Smooth muscle cell (in vitro differentiated cells): ENCODE measurements around the gene ITGA2B. TPM values are rescaled to one million over a fixed set of nuclear protein-coding genes. Genes with fewer than 3 reads are reported as not detected.
A peak's percentile ranks its signal among the peaks of the same experiment; 100 is the strongest.

Source experiments
- DNase-seq: peaks from one replicate; lab custom pipeline; 2025; ENCODE audit not compliant: unreplicated experiment; lab: John Stamatoyannopoulos, UW
- H2AFZ ChIP-seq: fragments of 200-600 bp; sonication (generic); 2 replicates; pipeline ENCODE4 v1.6.0; 2016; ENCODE audit warnings: antibody characterized with exemption, low read depth, mild to moderate bottlenecking
- H3F3A ChIP-seq: fragments of 200-600 bp; sonication (generic); 2 replicates; pipeline ENCODE4 v1.6.0; 2017; ENCODE audit warnings: antibody characterized with exemption, low read depth
- H3K27ac ChIP-seq: fragments of 200-600 bp; sonication (generic); 2 replicates; pipeline ENCODE4 v1.5.1; 2016; ENCODE audit warnings: low read depth, mild to moderate bottlenecking
- H3K27me3 ChIP-seq: fragments of 200-600 bp; sonication (generic); 2 replicates; pipeline ENCODE4 v1.6.1; 2016; ENCODE audit warnings: low read depth, mild to moderate bottlenecking
- H3K36me3 ChIP-seq: fragments of 200-600 bp; sonication (generic); 2 replicates; pipeline ENCODE4 v1.5.1; 2016; ENCODE audit warnings: low read depth
- H3K4me1 ChIP-seq: fragments of 200-600 bp; sonication (generic); 2 replicates; pipeline ENCODE4 v1.5.1; 2016; ENCODE audit warnings: low read depth
- H3K4me2 ChIP-seq: fragments of 200-600 bp; sonication (generic); 2 replicates; pipeline ENCODE4 v1.6.0; 2016; ENCODE audit warnings: mild to moderate bottlenecking
- H3K4me3 ChIP-seq: fragments of 200-600 bp; sonication (generic); 2 replicates; pipeline ENCODE4 v1.5.1; 2016; ENCODE audit warnings: mild to moderate bottlenecking
- H3K79me2 ChIP-seq: fragments of 200-600 bp; sonication (generic); 2 replicates; pipeline ENCODE4 v1.6.0; 2016; ENCODE audit warnings: low read depth, mild to moderate bottlenecking
- H3K9ac ChIP-seq: fragments of 200-600 bp; sonication (generic); 2 replicates; pipeline ENCODE4 v1.6.0; 2016; ENCODE audit warnings: low read depth
- H3K9me3 ChIP-seq: fragments of 200-600 bp; sonication (generic); replicated peaks from 2 replicates; pipeline ENCODE4 v1.5.1; 2016; ENCODE audit warnings: low read depth
- H4K20me1 ChIP-seq: fragments of 200-600 bp; sonication (generic); 2 replicates; pipeline ENCODE4 v1.6.0; 2016; ENCODE audit warnings: low read depth
- whole genome bisulfite sequencing: methylation state at CpG from one replicate; pipeline ENCODE4 v1.1.7; 2016; ENCODE audit warnings: low lambda C conversion rate; 5-methylcytosine and 5-hydroxymethylcytosine counted together
- polyA plus RNA-seq: library from polyadenylated mRNA; unstranded; fragments of >200 nt; fragmentation: Nextera tagmentation; extraction: Ambion mirVana; gene quantifications from 2 replicates; pipeline ENCODE4 v1.2.1, GENCODE V29; 2016
- total RNA-seq: library from RNA; depleted of rRNA; stranded (reverse); fragments of >200 nt; gene quantifications from 2 replicates; pipeline ENCODE4 v1.2.3, GENCODE V29; 2014
- TF ChIP-seq, protein P1 (sequence below): fragments of 200-600 bp; sonication (generic); IDR thresholded peaks from 2 replicates; pipeline ENCODE4 v1.5.1; 2017; ENCODE audit warnings: borderline replicate concordance, mild to moderate bottlenecking, antibody characterized with exemption; ENCODE audit not compliant: insufficient read depth, poor library complexity, severe bottlenecking

The ITGA2B gene
- total and polyA plus RNA-seq, 2 experiments from 2014 or later = 2.1 to 4.0 TPM

DNA sequence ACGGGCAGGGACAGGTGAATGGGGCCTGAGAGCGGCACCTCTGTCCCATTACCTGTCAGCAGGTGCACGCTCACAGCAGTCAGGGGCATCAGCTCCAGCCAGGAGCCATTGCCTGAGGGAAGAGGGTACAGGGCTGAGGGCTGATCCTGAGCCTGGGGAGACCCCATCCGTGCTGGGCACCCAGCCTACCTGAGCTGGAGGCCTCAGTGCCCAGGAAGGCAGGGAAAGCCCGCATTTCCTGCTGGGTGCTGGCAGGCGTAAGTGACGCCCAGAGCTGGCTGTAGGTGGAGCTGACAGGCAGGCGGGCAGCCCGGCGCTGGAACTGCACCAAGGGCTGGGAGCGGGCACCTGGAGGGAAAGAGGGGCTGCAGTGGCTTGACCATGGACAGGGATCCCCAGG, 33.2 kb downstream of the ITGA2B start:
- H3K4me1 ChIP-seq = peaks cover 12% of the 10 kb centered on the region
- no peak overlapping the region for H2AFZ ChIP-seq
- H3K9me3 ChIP-seq = no peaks in the 10 kb centered on the region
- no peak overlapping the region for H3K27ac ChIP-seq
- WGBS = 98% methylated on average over 11 of the region's 11 CpGs
- H3K36me3 ChIP-seq = no peaks in the 10 kb centered on the region
- no peak overlapping the region for H3K4me2 ChIP-seq
- peaks cover 12% of the 10 kb centered on the region for H3F3A ChIP-seq
- DNase-seq = no peak
- no peaks in the 10 kb centered on the region for H3K27me3 ChIP-seq
- peaks cover 35% of the 10 kb centered on the region for H4K20me1 ChIP-seq
- H3K9ac ChIP-seq = no peak overlapping the region
- TF ChIP-seq, protein P1, sequence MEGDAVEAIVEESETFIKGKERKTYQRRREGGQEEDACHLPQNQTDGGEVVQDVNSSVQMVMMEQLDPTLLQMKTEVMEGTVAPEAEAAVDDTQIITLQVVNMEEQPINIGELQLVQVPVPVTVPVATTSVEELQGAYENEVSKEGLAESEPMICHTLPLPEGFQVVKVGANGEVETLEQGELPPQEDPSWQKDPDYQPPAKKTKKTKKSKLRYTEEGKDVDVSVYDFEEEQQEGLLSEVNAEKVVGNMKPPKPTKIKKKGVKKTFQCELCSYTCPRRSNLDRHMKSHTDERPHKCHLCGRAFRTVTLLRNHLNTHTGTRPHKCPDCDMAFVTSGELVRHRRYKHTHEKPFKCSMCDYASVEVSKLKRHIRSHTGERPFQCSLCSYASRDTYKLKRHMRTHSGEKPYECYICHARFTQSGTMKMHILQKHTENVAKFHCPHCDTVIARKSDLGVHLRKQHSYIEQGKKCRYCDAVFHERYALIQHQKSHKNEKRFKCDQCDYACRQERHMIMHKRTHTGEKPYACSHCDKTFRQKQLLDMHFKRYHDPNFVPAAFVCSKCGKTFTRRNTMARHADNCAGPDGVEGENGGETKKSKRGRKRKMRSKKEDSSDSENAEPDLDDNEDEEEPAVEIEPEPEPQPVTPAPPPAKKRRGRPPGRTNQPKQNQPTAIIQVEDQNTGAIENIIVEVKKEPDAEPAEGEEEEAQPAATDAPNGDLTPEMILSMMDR = no peak
- no peak overlapping the region for H3K4me3 ChIP-seq
- no peaks in the 10 kb centered on the region for H3K79me2 ChIP-seq

DNA sequence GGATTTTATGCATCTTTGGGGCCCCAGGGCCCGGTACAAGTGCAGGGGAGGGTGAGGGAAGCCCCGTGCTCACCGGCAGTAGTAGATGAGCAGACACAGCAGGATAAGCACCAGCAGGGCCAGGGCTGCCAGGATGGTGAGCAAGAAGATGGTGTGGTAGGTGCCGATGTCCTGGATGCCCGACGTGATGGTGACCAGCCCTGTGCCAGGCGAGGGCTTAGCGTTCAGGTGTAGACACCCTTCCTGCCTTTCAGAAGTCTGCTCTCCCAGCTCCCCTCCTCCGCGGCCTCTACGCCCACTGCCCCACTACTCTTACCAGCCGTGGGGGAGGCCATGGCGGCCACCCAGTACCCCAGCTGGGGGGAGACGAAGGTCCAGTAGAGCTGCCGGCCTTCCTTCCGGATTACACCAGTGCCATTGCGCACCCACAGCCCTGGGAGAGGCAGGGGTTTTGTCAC, 33.8 kb downstream of the ITGA2B start:
- Histone ChIP-seq H3K27ac (no peak overlapping the region), H2AFZ (no peak overlapping the region), H3K27me3 (no peaks in the 10 kb centered on the region), H3K36me3 (no peaks in the 10 kb centered on the region), H3K4me1 (peaks cover 7% of the 10 kb centered on the region), H4K20me1 (peaks cover 29% of the 10 kb centered on the region), H3K4me3 (no peak overlapping the region), H3K4me2 (no peak overlapping the region), H3K9ac (no peak overlapping the region), H3K9me3 (no peaks in the 10 kb centered on the region), H3F3A (peaks cover 12% of the 10 kb centered on the region), H3K79me2 (no peaks in the 10 kb centered on the region)
- DNase-seq = no peak
- 92% methylated on average over 17 of the region's 17 CpGs for WGBS
- TF ChIP-seq, protein P1 = no peak

DNA sequence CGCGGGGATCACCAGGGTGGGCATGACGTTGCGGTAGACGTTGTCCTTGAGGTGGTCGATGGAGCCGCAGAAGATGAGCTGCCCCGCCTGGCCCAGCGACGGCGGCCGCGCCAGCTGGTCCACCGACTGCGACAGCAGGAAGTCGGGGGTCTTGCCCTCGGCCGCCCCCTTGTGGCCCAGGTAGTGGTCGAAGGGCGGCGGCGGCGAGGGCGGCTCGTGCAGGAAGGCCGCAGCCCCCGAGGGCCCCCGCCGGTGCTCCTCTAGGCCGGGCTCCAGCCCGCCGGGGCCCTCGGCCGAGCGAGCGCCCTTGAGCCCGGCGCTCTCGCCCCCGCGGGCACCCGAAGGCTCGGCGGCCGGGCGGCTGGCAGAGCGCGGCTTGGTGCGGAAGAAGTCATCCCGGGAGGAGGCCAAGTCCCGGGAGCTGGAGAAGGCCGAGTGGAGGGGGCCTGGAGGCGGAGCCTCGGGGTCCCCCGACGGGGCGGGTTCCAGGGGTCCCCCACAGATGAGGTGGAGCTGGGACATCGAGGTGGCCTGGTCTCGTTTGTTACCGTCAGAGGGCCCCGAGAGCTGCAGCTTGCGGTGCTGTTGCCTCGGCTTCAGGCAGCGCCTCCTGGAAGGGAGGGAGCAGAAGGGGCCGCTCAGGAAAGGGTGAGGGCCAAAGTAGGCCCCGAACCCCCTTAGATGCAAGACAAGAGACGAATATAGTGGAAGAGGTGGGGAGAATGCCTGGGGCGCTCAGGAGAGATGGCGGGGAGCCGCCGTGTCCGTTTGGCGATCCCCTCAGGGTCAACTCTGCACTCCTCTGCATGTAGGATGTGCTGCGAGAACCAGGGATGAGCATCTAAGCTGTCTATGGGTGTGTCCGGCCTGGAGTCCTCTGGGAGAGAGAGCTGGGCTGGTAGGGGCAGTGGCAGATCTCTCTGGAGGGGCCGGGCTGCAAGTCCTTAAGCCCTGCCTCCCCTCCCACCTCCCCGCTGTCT, 34.6 kb downstream of the ITGA2B start:
- Histone ChIP-seq H3K27ac (no peak overlapping the region), H3F3A (peaks cover 12% of the 10 kb centered on the region), H3K27me3 (no peaks in the 10 kb centered on the region), H3K4me3 (peak overlapping the region; percentile 55), H3K79me2 (no peaks in the 10 kb centered on the region), H2AFZ (no peak overlapping the region), H3K9me3 (no peaks in the 10 kb centered on the region), H3K9ac (no peak overlapping the region), H3K4me2 (peak overlapping the region; percentile 91), H4K20me1 (peaks cover 21% of the 10 kb centered on the region), H3K4me1 (no peaks in the 10 kb centered on the region), H3K36me3 (no peaks in the 10 kb centered on the region)
- TF ChIP-seq, protein P1 = peak; percentile 68
- whole genome bisulfite sequencing = 34% methylated on average over 61 of the region's 77 CpGs
- DNase-seq = peak; percentile 20
